HUES64 (cell line): ENCODE measurements around the gene PKN2.
A peak's percentile ranks its signal among the peaks of the same experiment; 100 is the strongest.

Source experiments
- H3K27ac ChIP-seq: 2 replicates; pipeline ENCODE4 v1.7.0; 2013; ENCODE audit warnings: low read depth, low read length, inconsistent platforms
- H3K27me3 ChIP-seq: 2 replicates; pipeline ENCODE4 v1.6.1; 2013; ENCODE audit warnings: mild to moderate bottlenecking, low read length; ENCODE audit not compliant: insufficient read depth
- H3K36me3 ChIP-seq: 2 replicates; pipeline ENCODE4 v1.6.1; 2013; ENCODE audit warnings: mild to moderate bottlenecking, low read length; ENCODE audit not compliant: insufficient read depth
- H3K4me1 ChIP-seq: 2 replicates; pipeline ENCODE4 v1.6.1; 2013; ENCODE audit warnings: mild to moderate bottlenecking, low read length, moderate library complexity; ENCODE audit not compliant: insufficient read depth
- H3K4me3 ChIP-seq: 2 replicates; pipeline ENCODE4 v1.5.1; 2013; ENCODE audit warnings: mild to moderate bottlenecking, low read length, moderate library complexity
- H3K9ac ChIP-seq: 2 replicates; pipeline ENCODE4 v1.6.1; 2013; ENCODE audit warnings: mild to moderate bottlenecking, low read depth, low read length
- H3K9me3 ChIP-seq: 2 replicates; pipeline ENCODE4 v1.6.1; 2013; ENCODE audit warnings: low read depth, low read length; ENCODE audit not compliant: insufficient read depth
- WGBS: fragments of 150-250, 120-280 bp; methylation state at CpG from one replicate; pipeline ENCODE4 v1.1.7; 2013; ENCODE audit warnings: missing lambda C conversion rate; 5-methylcytosine and 5-hydroxymethylcytosine counted together

PKN2 gene

GRCh38 chr1:88735382-88735781 lies 51.3 kb downstream of the PKN2 start:
- Histone ChIP-seq H3K9me3 (no peaks in the 10 kb centered on the region; the same call in 1 of the 2 replicates), H3K27ac (no peak overlapping the region), H3K27me3 (no peaks in the 10 kb centered on the region), H3K36me3 (no peaks in the 10 kb centered on the region), H3K4me1 (peaks cover 40% of the 10 kb centered on the region), H3K9ac (no peak overlapping the region), H3K4me3 (no peak overlapping the region)

GRCh38 chr1:88735909-88736308 lies 51.8 kb downstream of the PKN2 start:
- 100% methylated on average over 1 of the region's 1 CpG for WGBS
- H3K4me3 ChIP-seq = no peak overlapping the region
- H3K27me3 ChIP-seq = no peaks in the 10 kb centered on the region
- peaks cover 41% of the 10 kb centered on the region for H3K4me1 ChIP-seq
- no peak overlapping the region for H3K9ac ChIP-seq
- no peaks in the 10 kb centered on the region for H3K36me3 ChIP-seq
- no peaks in the 10 kb centered on the region; the same call in 1 of the 2 replicates for H3K9me3 ChIP-seq
- H3K27ac ChIP-seq = no peak overlapping the region

- Histone ChIP-seq H3K27ac (0 out of 2 replicates have a peak overlapping the region, but pooled peaks have one; percentile 17), H3K36me3 (peaks cover 8% of the 10 kb centered on the region; the same call in 1 of the 2 replicates), H3K9ac (no peak overlapping the region), H3K9me3 (no peaks in the 10 kb centered on the region; the same call in 1 of the 2 replicates), H3K4me3 (no peak overlapping the region), H3K27me3 (no peaks in the 10 kb centered on the region), H3K4me1 (peaks cover 38% of the 10 kb centered on the region)
- WGBS = 67% methylated on average over 7 of the region's 7 CpGs
Observed at GRCh38 chr1:88736633-88737248, 52.7 kb downstream of the PKN2 start.

- WGBS = 98% methylated on average over 2 of the region's 3 CpGs
- H3K27me3 ChIP-seq = no peaks in the 10 kb centered on the region
- no peak overlapping the region for H3K4me3 ChIP-seq
- H3K9me3 ChIP-seq = no peaks in the 10 kb centered on the region; the same call in 1 of the 2 replicates
- H3K9ac ChIP-seq = no peak overlapping the region
- H3K36me3 ChIP-seq = peaks cover 15% of the 10 kb centered on the region; the same call in 1 of the 2 replicates
- H3K27ac ChIP-seq = peak overlapping the region; percentile 15; the same call in 1 of the 2 replicates
- H3K4me1 ChIP-seq = peaks cover 34% of the 10 kb centered on the region
Observed at GRCh38 chr1:88737338-88737927, 53.4 kb downstream of the PKN2 start.

GRCh38 chr1:88740784-88741183 lies 56.7 kb downstream of the PKN2 start:
- 88% methylated on average over 3 of the region's 3 CpGs for WGBS
- no peak overlapping the region for H3K27ac ChIP-seq
- no peak overlapping the region for H3K9ac ChIP-seq
- peaks cover 40% of the 10 kb centered on the region for H3K36me3 ChIP-seq
- no peak overlapping the region for H3K4me3 ChIP-seq
- no peaks in the 10 kb centered on the region for H3K9me3 ChIP-seq
- peaks cover 34% of the 10 kb centered on the region for H3K4me1 ChIP-seq
- H3K27me3 ChIP-seq = no peaks in the 10 kb centered on the region

GRCh38 chr1:88741413-88741812 lies 57.3 kb downstream of the PKN2 start:
- 96% methylated on average over 2 of the region's 2 CpGs for WGBS
- Histone ChIP-seq H3K9me3 (no peaks in the 10 kb centered on the region), H3K4me3 (no peak overlapping the region), H3K36me3 (peaks cover 42% of the 10 kb centered on the region), H3K4me1 (peaks cover 34% of the 10 kb centered on the region), H3K27ac (no peak overlapping the region), H3K9ac (no peak overlapping the region), H3K27me3 (no peaks in the 10 kb centered on the region)

GRCh38 chr1:88742531-88742930 lies 58.5 kb downstream of the PKN2 start:
- Histone ChIP-seq H3K27me3 (no peaks in the 10 kb centered on the region), H3K4me3 (no peak overlapping the region), H3K27ac (no peak overlapping the region), H3K36me3 (peaks cover 42% of the 10 kb centered on the region), H3K9me3 (no peaks in the 10 kb centered on the region), H3K9ac (no peak overlapping the region), H3K4me1 (peaks cover 32% of the 10 kb centered on the region)
- 98% methylated on average over 4 of the region's 6 CpGs for WGBS

GRCh38 chr1:88744142-88744541 lies 60.1 kb downstream of the PKN2 start:
- H3K4me1 ChIP-seq = peaks cover 16% of the 10 kb centered on the region
- H3K27me3 ChIP-seq = no peaks in the 10 kb centered on the region
- H3K4me3 ChIP-seq = no peak overlapping the region
- H3K27ac ChIP-seq = no peak overlapping the region
- H3K9ac ChIP-seq = no peak overlapping the region
- H3K9me3 ChIP-seq = no peaks in the 10 kb centered on the region
- WGBS = 93% methylated on average over 3 of the region's 3 CpGs
- H3K36me3 ChIP-seq = peaks cover 42% of the 10 kb centered on the region

- Histone ChIP-seq H3K9me3 (no peaks in the 10 kb centered on the region), H3K36me3 (peaks cover 32% of the 10 kb centered on the region), H3K27ac (no peak overlapping the region), H3K9ac (no peak overlapping the region), H3K4me1 (peaks cover 4% of the 10 kb centered on the region; the same call in 1 of the 2 replicates), H3K4me3 (no peak overlapping the region), H3K27me3 (no peaks in the 10 kb centered on the region)
- WGBS = 76% methylated on average over 1 of the region's 2 CpGs
Observed at GRCh38 chr1:88746916-88747315, 62.8 kb downstream of the PKN2 start.

GRCh38 chr1:88751714-88752113 lies 67.6 kb downstream of the PKN2 start:
- Histone ChIP-seq H3K36me3 (0 out of 2 replicates have a peak, but pooled peaks cover 9% of the 10 kb centered on the region), H3K9me3 (no peaks in the 10 kb centered on the region), H3K4me3 (no peak overlapping the region), H3K27ac (no peak overlapping the region), H3K9ac (no peak overlapping the region), H3K4me1 (peaks cover 2% of the 10 kb centered on the region; the same call in 1 of the 2 replicates), H3K27me3 (no peaks in the 10 kb centered on the region)
- 93% methylated on average over 4 of the region's 4 CpGs for WGBS

GRCh38 chr1:88753506-88753905 lies 69.4 kb downstream of the PKN2 start:
- 95% methylated on average over 6 of the region's 6 CpGs for WGBS
- no peaks in the 10 kb centered on the region for H3K9me3 ChIP-seq
- H3K27me3 ChIP-seq = no peaks in the 10 kb centered on the region
- no peak overlapping the region for H3K4me3 ChIP-seq
- no peaks in the 10 kb centered on the region for H3K4me1 ChIP-seq
- 0 out of 2 replicates have a peak, but pooled peaks cover 12% of the 10 kb centered on the region for H3K36me3 ChIP-seq
- H3K27ac ChIP-seq = no peak overlapping the region
- no peak overlapping the region for H3K9ac ChIP-seq
